ENCODE measurements around the gene USP25. TPM values are rescaled to one million over a fixed set of nuclear protein-coding genes. Genes with fewer than 3 reads are reported as not detected.

USP25 gene
- total RNA-seq, 1 experiment from 2014 or later: 26.0 TPM

DNA sequence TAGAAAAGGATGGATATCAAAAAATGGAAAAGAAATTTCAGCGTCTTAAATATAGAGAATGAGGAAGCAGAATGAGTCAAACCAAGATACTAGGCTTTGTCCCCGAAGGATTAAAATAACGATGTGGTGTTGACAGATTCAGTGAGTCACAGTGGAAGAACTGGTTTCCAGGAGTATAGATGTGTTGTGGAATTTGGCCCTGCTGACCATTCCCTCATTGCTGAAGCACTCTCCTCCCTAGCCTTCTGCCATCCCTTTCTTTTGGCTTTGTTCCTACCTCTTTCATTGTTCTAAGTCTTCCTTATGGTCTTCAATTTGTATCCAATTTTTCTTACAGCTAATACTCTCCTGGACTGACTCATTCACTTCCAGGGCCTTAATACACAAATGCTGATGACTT, 23.1 kb upstream of the USP25 start:
- CTCF ChIA-PET: no interaction called here
- intact Hi-C loops (cut with micrococcal nuclease; ENCODE audit: unreplicated experiment): loop anchor here (1.0 kb wide), 1 partner anchor 23 kb away; the partner anchor contains the start of gene USP25

DNA sequence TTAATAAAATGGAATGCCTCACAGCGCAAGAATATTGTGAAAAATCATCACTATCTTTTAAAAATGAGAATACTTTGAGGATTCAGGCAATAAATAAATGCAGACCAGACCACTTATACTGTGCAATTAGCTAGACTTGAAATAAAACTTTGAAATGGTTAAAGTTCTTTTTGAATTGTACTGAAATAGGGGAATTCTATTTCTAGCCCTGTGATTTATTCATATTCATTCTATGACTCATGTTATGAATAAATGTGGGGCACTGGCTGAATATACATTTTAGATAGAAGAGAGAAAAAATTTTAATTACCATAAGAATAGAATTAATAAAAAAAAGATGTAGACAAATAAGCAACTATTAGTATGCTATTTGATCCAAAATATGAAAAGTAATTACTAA, 16.4 kb upstream of the USP25 start:
- intact Hi-C loops (cut with micrococcal nuclease; ENCODE audit: unreplicated experiment): no loop called here
- no peak for DNase-seq
- no peaks in the 10 kb centered on the region for H3K9me3 ChIP-seq (ENCODE audit: insufficient read depth, low read depth)
- no peak overlapping the region for H3K4me3 ChIP-seq
- H3K9me2 ChIP-seq (ENCODE audit: insufficient read depth): no peaks in the 10 kb centered on the region
- no peaks in the 10 kb centered on the region for H3K4me1 ChIP-seq (replicated peaks; ENCODE audit: insufficient read depth)
- TF ChIP-seq CTCF (conservative IDR thresholded peaks at IDR 0.05) (no peak), EZH2 (IDR thresholded peaks at IDR 0.05; ENCODE audit: low read depth) (no peak)
- H3K27ac ChIP-seq: no peak overlapping the region
- BruUV-seq (replicated peaks): no TSS peak
- H2AFZ ChIP-seq: no peak overlapping the region
- H3F3A ChIP-seq (ENCODE audit: insufficient read depth, low read depth): 0 out of 2 replicates have a peak, but pooled peaks cover 3% of the 10 kb centered on the region
- ChIA-PET POLR2A (ENCODE audit: unreplicated experiment) (no interaction called here), CTCF (no interaction called here)
- H3K79me2 ChIP-seq (ENCODE audit: low read depth): no peaks in the 10 kb centered on the region
- no peaks in the 10 kb centered on the region for H3K27me3 ChIP-seq (ENCODE audit: insufficient read depth, low read depth)
- H3K4me2 ChIP-seq: no peak overlapping the region
- H3K36me3 ChIP-seq (ENCODE audit: low read depth): no peaks in the 10 kb centered on the region
- no peaks in the 10 kb centered on the region for H4K20me1 ChIP-seq (ENCODE audit: insufficient read depth)

More for the DNA sequence above, 23.1 kb upstream of the USP25 start:
- peak overlapping the region; percentile 60 for H3K27ac ChIP-seq
- BruUV-seq (replicated peaks): no TSS peak
- POLR2A ChIA-PET (ENCODE audit: unreplicated experiment): no interaction called here
- no peak overlapping the region for H2AFZ ChIP-seq
- no peak overlapping the region for H3K4me3 ChIP-seq
- no peak for TF ChIP-seq EZH2 (IDR thresholded peaks at IDR 0.05; ENCODE audit: low read depth)
- TF ChIP-seq CTCF (conservative IDR thresholded peaks at IDR 0.05): no peak
- H3K36me3 ChIP-seq (ENCODE audit: low read depth): no peaks in the 10 kb centered on the region
- H3K9me2 ChIP-seq (ENCODE audit: insufficient read depth): no peaks in the 10 kb centered on the region
- H3K27me3 ChIP-seq (ENCODE audit: insufficient read depth, low read depth): no peaks in the 10 kb centered on the region
- peak overlapping the region; percentile 38; the same call in 1 of the 2 replicates for H3K4me2 ChIP-seq
- H3K9me3 ChIP-seq (ENCODE audit: insufficient read depth, low read depth): peaks cover 10% of the 10 kb centered on the region; the same call in 1 of the 2 replicates
- H3F3A ChIP-seq (ENCODE audit: insufficient read depth, low read depth): peaks cover 12% of the 10 kb centered on the region; the same call in 1 of the 2 replicates
- H4K20me1 ChIP-seq (ENCODE audit: insufficient read depth): no peaks in the 10 kb centered on the region
- peak; percentile 59 to 92 for DNase-seq
- H3K79me2 ChIP-seq (ENCODE audit: low read depth): no peaks in the 10 kb centered on the region
- H3K4me1 ChIP-seq (replicated peaks; ENCODE audit: insufficient read depth): peaks cover 19% of the 10 kb centered on the region

GRCh38 chr21:15718711-15719110, 11.1 kb upstream of the USP25 start:
- intact Hi-C loops (cut with micrococcal nuclease; ENCODE audit: unreplicated experiment): no loop called here
- ChIA-PET POLR2A (ENCODE audit: unreplicated experiment) (no interaction called here), CTCF (no interaction called here)
- no peaks in the 10 kb centered on the region for H3K9me2 ChIP-seq (ENCODE audit: insufficient read depth)
- no peak overlapping the region for H3K27ac ChIP-seq
- no peak for DNase-seq
- no peaks in the 10 kb centered on the region for H3F3A ChIP-seq (ENCODE audit: insufficient read depth, low read depth)
- no peak overlapping the region for H3K4me3 ChIP-seq
- H4K20me1 ChIP-seq (ENCODE audit: insufficient read depth): no peaks in the 10 kb centered on the region
- BruUV-seq (replicated peaks): no TSS peak
- H3K79me2 ChIP-seq (ENCODE audit: low read depth): no peaks in the 10 kb centered on the region
- TF ChIP-seq CTCF (conservative IDR thresholded peaks at IDR 0.05): no peak
- TF ChIP-seq EZH2 (IDR thresholded peaks at IDR 0.05; ENCODE audit: low read depth): no peak
- no peak overlapping the region for H3K4me2 ChIP-seq
- H3K36me3 ChIP-seq (ENCODE audit: low read depth): no peaks in the 10 kb centered on the region
- H3K4me1 ChIP-seq (replicated peaks; ENCODE audit: insufficient read depth): peaks cover 10% of the 10 kb centered on the region
- H2AFZ ChIP-seq: no peak overlapping the region
- H3K27me3 ChIP-seq (ENCODE audit: insufficient read depth, low read depth): no peaks in the 10 kb centered on the region
- H3K9me3 ChIP-seq (ENCODE audit: insufficient read depth, low read depth): no peaks in the 10 kb centered on the region; the same call in 1 of the 2 replicates

Data from PC-9 (cell line).